IPS DF 4.7 (cell line): ENCODE data around the gene SUV39H1.
"Not testable (repeated sequence)": the region's sequence is repeated elsewhere in the genome, so short reads cannot be mapped to it uniquely, and the experiment has no call there.

Experiments
- DNase-seq: peaks from one replicate; pipeline ENCODE4 v3.0.0-alpha.2; 2013; ENCODE audit warnings: low spot score; ENCODE audit errors: extremely low read depth

SUV39H1 gene

GRCh38 chrX:48688531-48689150 is 7.9 kb upstream of the SUV39H1 start:
- no peak for DNase-seq

GRCh38 chrX:48689208-48689920 is 7.2 kb upstream of the SUV39H1 start:
- no peak for DNase-seq

- DNase-seq = not testable (repeated sequence)
These were observed 4.8 kb upstream of the SUV39H1 start for GRCh38 chrX:48691746-48692145.

- no peak for DNase-seq
These were observed 1.6 kb upstream of the SUV39H1 start for GRCh38 chrX:48694776-48695533.

- DNase-seq = no peak
These were observed 1.0 kb upstream of the SUV39H1 start for GRCh38 chrX:48695534-48695896.

GRCh38 chrX:48695925-48696300 is 621 bp upstream of the SUV39H1 start:
- no peak for DNase-seq

- no peak for DNase-seq
These were observed 584 bp downstream of the SUV39H1 start for GRCh38 chrX:48696909-48697727.

GRCh38 chrX:48698306-48698705 is 1.8 kb downstream of the SUV39H1 start:
- no peak for DNase-seq

GRCh38 chrX:48700246-48700645 is 3.7 kb downstream of the SUV39H1 start:
- DNase-seq = no peak

- DNase-seq = no peak
These were observed 4.6 kb downstream of the SUV39H1 start for GRCh38 chrX:48700951-48701653.

- DNase-seq = no peak
These were observed 5.5 kb downstream of the SUV39H1 start for GRCh38 chrX:48702032-48702431.

- no peak for DNase-seq
These were observed 6.2 kb downstream of the SUV39H1 start for GRCh38 chrX:48702716-48703115.

GRCh38 chrX:48703228-48703627 is 6.7 kb downstream of the SUV39H1 start:
- DNase-seq = no peak

GRCh38 chrX:48703642-48704481 is 7.3 kb downstream of the SUV39H1 start:
- DNase-seq = no peak

- DNase-seq = no peak
These were observed 9.3 kb downstream of the SUV39H1 start for GRCh38 chrX:48705871-48706270.

GRCh38 chrX:48709522-48710112 is 13.1 kb downstream of the SUV39H1 start:
- no peak for DNase-seq

- no peak for DNase-seq
These were observed 14.8 kb downstream of the SUV39H1 start for GRCh38 chrX:48711162-48711928.

- no peak for DNase-seq
These were observed 15.5 kb downstream of the SUV39H1 start for GRCh38 chrX:48711929-48712505.

GRCh38 chrX:48713847-48714246 is 17.3 kb downstream of the SUV39H1 start:
- DNase-seq = no peak
